GM12892 (cell line): ENCODE data around the gene SEC16B.

ENCODE experiments used
- DNase-seq: peaks from one replicate; pipeline ENCODE4 v3.0.0; 2011; ENCODE audit not compliant: insufficient read length
- FAIRE-seq: peaks from 2 replicates; lab custom pipeline; 2011; peaks lifted over from hg19 to GRCh38; lab: Jason Lieb, UNC
- POLR2A ChIP-seq: IDR thresholded peaks from 2 replicates; pipeline ENCODE4 v1.6.1; 2011; ENCODE audit warnings: low read depth, low read length, control low read depth
- POLR2AphosphoS5 ChIP-seq: IDR thresholded peaks from 2 replicates; pipeline ENCODE4 v1.6.1; 2011; ENCODE audit warnings: low read depth, low read length, control low read depth
- TAF1 ChIP-seq: IDR thresholded peaks from 2 replicates; pipeline ENCODE4 v1.6.1; 2011; ENCODE audit warnings: low read depth, mild to moderate bottlenecking, control low read depth, low read length, borderline replicate concordance

The SEC16B gene

GRCh38 chr1:177937174-177937770 is 32.6 kb downstream of the SEC16B start:
- no peak for DNase-seq
- no peak for FAIRE-seq
- TF ChIP-seq TAF1 (no peak), POLR2AphosphoS5 (no peak), POLR2A (no peak)

- TF ChIP-seq TAF1 = no peak
- TF ChIP-seq POLR2A = no peak
- no peak for TF ChIP-seq POLR2AphosphoS5
- no peak for FAIRE-seq
- no peak for DNase-seq
Measured at GRCh38 chr1:177935638-177936415, 34.0 kb downstream of the SEC16B start.

DNA sequence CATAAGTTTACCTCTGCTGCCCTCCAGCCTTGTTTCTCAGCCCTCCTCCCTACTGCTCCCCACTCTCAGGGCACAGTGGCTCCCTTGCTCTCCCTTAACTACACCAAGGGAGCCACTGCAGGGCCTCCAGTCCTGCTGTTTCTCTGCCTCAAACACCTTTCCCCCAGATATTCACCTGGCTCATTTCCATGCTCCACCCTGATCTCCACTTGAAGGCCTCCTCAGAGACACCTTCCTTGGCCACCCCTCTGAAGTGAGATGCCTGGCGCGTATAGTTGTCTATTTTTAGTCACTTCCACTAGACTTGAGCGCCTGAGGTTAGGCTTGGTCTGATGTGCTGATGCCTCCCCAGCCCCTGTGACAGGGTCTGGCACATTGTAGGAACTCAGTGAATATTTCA is 34.9 kb downstream of the SEC16B start:
- FAIRE-seq (no peak), DNase-seq (no peak)
- TF ChIP-seq POLR2AphosphoS5 (no peak), TAF1 (no peak), POLR2A (no peak)

DNA sequence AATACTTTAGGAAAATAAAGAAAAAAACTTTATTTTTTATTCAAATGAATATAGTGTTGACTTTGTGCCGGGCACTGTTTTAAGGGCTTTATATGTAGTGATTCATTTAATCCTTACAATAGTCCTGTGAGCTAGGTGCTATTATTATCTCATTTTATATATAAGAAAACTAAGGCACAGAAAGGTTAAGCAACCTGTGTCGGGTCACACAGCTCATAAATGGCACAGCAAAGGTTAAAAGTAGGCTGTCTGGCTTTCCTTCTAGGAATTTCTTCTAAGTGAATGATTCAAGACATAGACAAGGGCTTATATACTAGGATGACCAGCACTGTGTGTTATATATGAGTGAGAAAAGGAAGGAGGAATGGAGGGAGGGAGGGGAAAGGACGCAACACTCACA is 35.4 kb downstream of the SEC16B start:
- TF ChIP-seq TAF1 (no peak), POLR2A (no peak), POLR2AphosphoS5 (no peak)
- FAIRE-seq (no peak), DNase-seq (no peak)

GRCh38 chr1:177933881-177934280 is 36.0 kb downstream of the SEC16B start:
- DNase-seq (no peak), FAIRE-seq (no peak)
- no peak for TF ChIP-seq TAF1
- TF ChIP-seq POLR2A = no peak
- TF ChIP-seq POLR2AphosphoS5 = no peak

- TF ChIP-seq POLR2AphosphoS5 (no peak), TAF1 (no peak), POLR2A (no peak)
- no peak for FAIRE-seq
Measured at GRCh38 chr1:177932123-177932522, 37.7 kb downstream of the SEC16B start.

GRCh38 chr1:177928952-177929351 is 40.9 kb downstream of the SEC16B start:
- FAIRE-seq = no peak
- TF ChIP-seq POLR2A = no peak
- TF ChIP-seq POLR2AphosphoS5 = no peak
- no peak for TF ChIP-seq TAF1
- DNase-seq = no peak

More at GRCh38 chr1:177932123-177932522, 37.7 kb downstream of the SEC16B start:
- no peak for DNase-seq

DNA sequence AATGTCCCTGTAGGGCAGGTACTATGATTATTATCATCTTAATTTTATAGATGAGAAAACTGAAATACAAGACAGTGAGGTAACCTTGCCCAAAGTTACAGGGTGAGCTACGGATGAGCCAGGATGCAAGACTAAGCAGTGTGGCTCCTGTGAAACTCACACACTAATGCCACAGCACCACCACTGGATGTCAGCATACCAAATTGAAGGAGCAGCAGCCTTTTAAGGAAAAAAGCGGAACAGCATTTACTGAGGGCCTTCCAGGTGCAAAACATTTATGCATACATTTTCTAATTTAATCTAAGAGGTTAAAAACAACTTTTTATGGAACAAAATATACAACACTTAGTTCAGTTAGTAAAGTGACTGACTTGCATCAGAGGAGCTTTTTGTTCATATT is 41.7 kb downstream of the SEC16B start:
- DNase-seq (no peak), FAIRE-seq (no peak)
- TF ChIP-seq POLR2AphosphoS5 = no peak
- TF ChIP-seq POLR2A = no peak
- TF ChIP-seq TAF1 = no peak

DNA sequence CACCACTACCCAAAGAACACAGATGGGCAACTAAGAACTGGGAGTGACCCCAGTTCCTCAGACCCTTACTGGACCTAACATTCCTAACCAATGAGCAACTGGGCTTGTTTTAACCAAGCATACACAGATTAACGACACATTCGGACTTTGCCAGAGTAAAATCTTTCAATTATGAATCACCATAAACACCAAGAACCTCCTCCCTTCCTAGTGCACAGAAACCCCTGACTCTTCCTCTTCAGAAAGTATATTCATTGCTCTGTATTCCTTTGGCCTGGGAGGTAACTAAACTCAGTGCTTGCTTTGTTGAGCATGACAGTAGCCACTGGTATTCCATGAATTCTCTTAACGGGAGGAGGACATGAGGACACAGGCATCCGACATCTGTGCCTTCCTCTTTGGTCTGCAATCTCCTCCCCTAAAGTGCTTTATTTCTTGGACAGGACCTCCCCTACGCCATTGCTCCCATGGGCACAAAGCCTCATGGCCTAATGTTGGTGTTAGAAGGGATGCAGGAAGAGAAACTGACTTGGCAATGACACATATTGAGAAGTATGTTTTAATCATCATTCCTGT is 42.7 kb downstream of the SEC16B start:
- DNase-seq (no peak), FAIRE-seq (no peak)
- TF ChIP-seq POLR2AphosphoS5 (no peak), TAF1 (no peak), POLR2A (no peak)

DNA sequence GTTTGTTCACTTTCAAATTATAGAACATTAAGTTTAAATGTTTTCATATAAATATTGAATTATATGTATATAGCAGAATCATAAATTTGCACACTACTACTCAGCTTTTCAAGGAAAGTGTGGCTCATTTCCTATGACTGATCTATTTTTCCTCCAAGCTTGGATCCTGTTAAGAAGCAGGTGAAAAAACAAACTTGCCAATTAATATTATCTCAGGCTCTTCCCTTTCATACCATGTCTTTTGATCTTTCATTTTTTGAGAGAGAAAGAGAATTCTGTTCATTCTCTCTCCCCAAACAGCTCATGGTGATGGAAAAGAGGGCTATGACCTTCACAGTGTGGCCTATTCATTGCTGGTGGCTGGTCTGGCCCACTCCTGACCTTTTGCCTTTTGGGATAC is 43.7 kb downstream of the SEC16B start:
- no peak for DNase-seq
- TF ChIP-seq POLR2A = no peak
- TF ChIP-seq TAF1 = no peak
- TF ChIP-seq POLR2AphosphoS5 = no peak
- no peak for FAIRE-seq

GRCh38 chr1:177925006-177925405 is 44.9 kb downstream of the SEC16B start:
- DNase-seq (no peak), FAIRE-seq (no peak)
- TF ChIP-seq TAF1 = no peak
- TF ChIP-seq POLR2A = no peak
- no peak for TF ChIP-seq POLR2AphosphoS5
